ENCODE measurements around the gene NR0B1. TPM values are rescaled to one million over a fixed set of nuclear protein-coding genes. Genes with fewer than 3 reads are reported as not detected.

The NR0B1 gene
- total and polyA plus RNA-seq, 2 of the 4 experiments (the other 2 are of a cell fraction) = not detected

- BruUV-seq (replicated peaks) = no TSS peak
- no peak overlapping the region for H2BK120ac ChIP-seq (ENCODE audit: low read depth, low read length)
- H4K91ac ChIP-seq (ENCODE audit: insufficient read depth, low read depth, low read length) = no peak overlapping the region
- H2AK5ac ChIP-seq (ENCODE audit: low read depth, low read length) = no peak overlapping the region
- no peak overlapping the region for H2BK5ac ChIP-seq (ENCODE audit: low read depth, low read length, poor library complexity, severe bottlenecking)
- CTCF ChIA-PET = no interaction called here
- no peaks in the 10 kb centered on the region for H3K36me3 ChIP-seq (ENCODE audit: control insufficient read depth, insufficient read depth, low read length)
- H2BK15ac ChIP-seq (ENCODE audit: low read depth, low read length) = no peak overlapping the region
- no peak overlapping the region for H2AK9ac ChIP-seq (replicated peaks; ENCODE audit: low read depth, low read length, poor library complexity)
- no CpG with 5 or more reads among the region's 2 CpGs for WGBS, 2 experiments (ENCODE audit: extremely low coverage in 2 of 2, insufficient read length in 1 of 2)
- in situ Hi-C loops (cut with MboI; ENCODE audit: low sequenced_read_pairs) (no loop called here), dilution Hi-C loops (cut with HindIII; ENCODE audit: low sequenced_read_pairs, unreplicated experiment) (no loop called here), intact Hi-C loops (cut with micrococcal nuclease) (no loop called here)
- no peak overlapping the region for H3K4me3 ChIP-seq (ENCODE audit: insufficient read depth, low read depth, low read length)
- H4K5ac ChIP-seq (ENCODE audit: low read depth, low read length) = no peak overlapping the region
- no peak for TF ChIP-seq MAZ (IDR thresholded peaks at IDR 0.05; ENCODE audit: borderline replicate concordance, low read depth, low read length)
- no peak for TF ChIP-seq NFE2L2 (IDR thresholded peaks at IDR 0.05; ENCODE audit: low read depth, low read length)
- no peak overlapping the region for H3K9ac ChIP-seq (ENCODE audit: low read depth, low read length)
- no peak overlapping the region for H4K8ac ChIP-seq (ENCODE audit: low read depth in 2 of 2, low read length in 2 of 2)
- H3K4me2 ChIP-seq (ENCODE audit: low read depth, low read length) = no peak overlapping the region
- no peaks in the 10 kb centered on the region for H3K9me3 ChIP-seq (ENCODE audit: control insufficient read depth, insufficient read depth, low read length)
- no peak overlapping the region for H3K18ac ChIP-seq (ENCODE audit: low read depth, low read length)
- no peak for DNase-seq
- H2BK20ac ChIP-seq (ENCODE audit: low read depth, low read length) = no peak overlapping the region
- H3K9me1 ChIP-seq (ENCODE audit: insufficient read depth, low read length) = no peaks in the 10 kb centered on the region
- no peaks in the 10 kb centered on the region for H3K79me1 ChIP-seq (ENCODE audit: low read depth in 1 of 2, low read length in 2 of 2)
- POLR2A ChIA-PET (ENCODE audit: unreplicated experiment) = no interaction called here
- H3K4me1 ChIP-seq (ENCODE audit: control insufficient read depth, insufficient read depth, low read length) = no peaks in the 10 kb centered on the region
- no peak overlapping the region for H3K27ac ChIP-seq (ENCODE audit: insufficient read depth, low read length)
- no peak overlapping the region for H3K4ac ChIP-seq (ENCODE audit: low read depth, low read length)
- no peak overlapping the region for H3K56ac ChIP-seq (ENCODE audit: extremely low read depth, insufficient read depth, low read length)
- no peak overlapping the region for H2AFZ ChIP-seq (replicated peaks; ENCODE audit: low read length, poor library complexity)
- no peak overlapping the region; the same call in 1 of the 2 replicates for H3K14ac ChIP-seq (replicated peaks; ENCODE audit: low read depth, low read length)
- H3K23ac ChIP-seq (ENCODE audit: low read depth, low read length) = no peak overlapping the region
- peaks cover 5% of the 10 kb centered on the region for H3K27me3 ChIP-seq (ENCODE audit: control insufficient read depth, insufficient read depth, low read length)
- H4K20me1 ChIP-seq (ENCODE audit: insufficient read depth, low read length) = no peaks in the 10 kb centered on the region
- ATAC-seq (ENCODE audit: low read depth) = no peak
Observed at GRCh38 chrX:30259927-30260326, 49.3 kb downstream of the NR0B1 start.

Other genes with a start within 250 kb of the NR0B1 start
- gene MAGEB2, start 93.8 kb downstream of the NR0B1 start, total RNA-seq (2012; rRNA removed) = not detected in 2 replicates
- gene MAGEB2, start 93.8 kb downstream of the NR0B1 start, polyA plus RNA-seq (2012; rRNA removed) = not detected in 2 replicates
- not detected in 2 replicates for gene MAGEB3, start 78.7 kb downstream of the NR0B1 start, total RNA-seq (2012; rRNA removed)
- gene MAGEB3, start 78.7 kb downstream of the NR0B1 start, polyA plus RNA-seq (2012; rRNA removed) = not detected in 2 replicates
- gene MAGEB4, start 67.4 kb downstream of the NR0B1 start, total RNA-seq (2012; rRNA removed) = not detected in 2 replicates
- gene MAGEB4, start 67.4 kb downstream of the NR0B1 start, polyA plus RNA-seq (2012; rRNA removed) = not detected in 2 replicates
- not detected in 2 replicates for gene MAGEB1, start 62.2 kb downstream of the NR0B1 start, total RNA-seq (2012; rRNA removed)
- gene MAGEB1, start 62.2 kb downstream of the NR0B1 start, polyA plus RNA-seq (2012; rRNA removed) = not detected in 2 replicates